ENCODE data around the gene SH3BP5L.

SH3BP5L gene

DNA sequence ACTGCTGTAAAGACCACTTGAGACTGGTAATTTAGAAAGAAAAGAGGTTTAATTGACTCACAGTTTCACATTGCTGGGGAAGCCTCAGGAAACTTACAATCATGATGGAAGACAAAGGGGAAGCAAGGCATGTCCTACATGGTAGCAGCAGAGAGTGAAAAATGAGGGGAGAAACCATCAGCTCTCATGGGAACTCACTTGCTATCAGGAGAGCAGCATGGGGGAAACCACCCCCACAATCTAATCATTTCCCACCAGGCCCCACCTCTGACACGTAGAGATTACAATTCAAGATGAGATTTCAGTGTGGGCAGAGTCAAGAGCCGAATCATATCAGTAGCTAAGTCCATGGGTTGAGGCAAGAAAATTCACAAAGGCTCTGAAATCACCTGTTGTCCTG, 46.4 kb downstream of the SH3BP5L start:
- no peak for DNase-seq (ENCODE audit: extremely low spot score)
- TF ChIP-seq, protein P1, sequence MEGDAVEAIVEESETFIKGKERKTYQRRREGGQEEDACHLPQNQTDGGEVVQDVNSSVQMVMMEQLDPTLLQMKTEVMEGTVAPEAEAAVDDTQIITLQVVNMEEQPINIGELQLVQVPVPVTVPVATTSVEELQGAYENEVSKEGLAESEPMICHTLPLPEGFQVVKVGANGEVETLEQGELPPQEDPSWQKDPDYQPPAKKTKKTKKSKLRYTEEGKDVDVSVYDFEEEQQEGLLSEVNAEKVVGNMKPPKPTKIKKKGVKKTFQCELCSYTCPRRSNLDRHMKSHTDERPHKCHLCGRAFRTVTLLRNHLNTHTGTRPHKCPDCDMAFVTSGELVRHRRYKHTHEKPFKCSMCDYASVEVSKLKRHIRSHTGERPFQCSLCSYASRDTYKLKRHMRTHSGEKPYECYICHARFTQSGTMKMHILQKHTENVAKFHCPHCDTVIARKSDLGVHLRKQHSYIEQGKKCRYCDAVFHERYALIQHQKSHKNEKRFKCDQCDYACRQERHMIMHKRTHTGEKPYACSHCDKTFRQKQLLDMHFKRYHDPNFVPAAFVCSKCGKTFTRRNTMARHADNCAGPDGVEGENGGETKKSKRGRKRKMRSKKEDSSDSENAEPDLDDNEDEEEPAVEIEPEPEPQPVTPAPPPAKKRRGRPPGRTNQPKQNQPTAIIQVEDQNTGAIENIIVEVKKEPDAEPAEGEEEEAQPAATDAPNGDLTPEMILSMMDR (IDR thresholded peaks at IDR 0.05; ENCODE audit: control extremely low read depth, extremely low read depth, low read depth, missing control alignments) = no peak
- ChIA-PET POLR2A (no interaction called here), CTCF (no interaction called here)

DNA sequence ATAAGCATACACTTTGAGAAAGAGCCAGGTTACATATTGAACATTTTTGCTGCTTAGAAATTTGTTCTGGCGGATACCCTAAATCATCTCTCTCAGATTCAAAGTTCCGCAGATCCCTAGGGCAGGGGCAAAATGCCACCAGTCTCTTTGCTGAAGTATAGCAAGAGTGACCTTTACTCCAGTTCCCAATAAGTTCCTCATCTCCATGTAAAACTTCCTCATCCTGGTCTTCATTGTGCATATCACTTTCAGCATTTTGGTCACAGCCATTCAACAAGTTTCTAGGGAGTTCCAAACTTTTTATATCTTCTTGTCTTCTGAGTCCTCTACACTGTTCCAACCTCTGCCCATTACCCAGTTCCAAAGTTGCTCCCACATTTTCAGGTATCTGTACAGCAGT, 46.8 kb downstream of the SH3BP5L start:
- POLR2A ChIA-PET = no interaction called here
- DNase-seq (ENCODE audit: extremely low spot score) = no peak
- TF ChIP-seq, protein P1 (IDR thresholded peaks at IDR 0.05; ENCODE audit: control extremely low read depth, extremely low read depth, low read depth, missing control alignments) = no peak
- CTCF ChIA-PET = no interaction called here

DNA sequence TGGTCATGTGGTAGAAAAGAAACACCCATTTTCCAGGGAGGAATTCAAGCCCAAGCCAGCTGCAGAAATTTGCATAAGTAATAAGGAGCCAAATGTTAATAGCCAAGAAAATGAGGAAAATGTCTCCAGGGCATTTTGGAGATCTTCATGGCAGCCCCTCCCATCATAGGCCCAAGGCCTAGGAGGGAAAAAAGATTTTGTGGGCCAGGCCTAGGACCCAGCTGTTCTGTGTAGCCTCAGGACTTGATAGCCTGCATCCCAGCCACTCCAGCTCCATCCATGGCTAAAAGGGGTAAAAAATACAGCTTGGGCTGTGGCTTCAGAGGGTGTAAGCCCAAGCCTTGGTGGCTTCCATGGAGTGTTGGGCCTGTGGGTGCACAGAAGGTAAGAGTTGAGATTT, 48.7 kb downstream of the SH3BP5L start:
- no peak for DNase-seq (ENCODE audit: extremely low spot score)
- TF ChIP-seq, protein P1 (IDR thresholded peaks at IDR 0.05; ENCODE audit: control extremely low read depth, extremely low read depth, low read depth, missing control alignments) = no peak
- CTCF ChIA-PET = interaction anchor here (0.7 kb wide), 1 partner anchor 28 kb away, joined by 3 read pairs; no protein-coding TSS in a partner anchor
- POLR2A ChIA-PET = no interaction called here

DNA sequence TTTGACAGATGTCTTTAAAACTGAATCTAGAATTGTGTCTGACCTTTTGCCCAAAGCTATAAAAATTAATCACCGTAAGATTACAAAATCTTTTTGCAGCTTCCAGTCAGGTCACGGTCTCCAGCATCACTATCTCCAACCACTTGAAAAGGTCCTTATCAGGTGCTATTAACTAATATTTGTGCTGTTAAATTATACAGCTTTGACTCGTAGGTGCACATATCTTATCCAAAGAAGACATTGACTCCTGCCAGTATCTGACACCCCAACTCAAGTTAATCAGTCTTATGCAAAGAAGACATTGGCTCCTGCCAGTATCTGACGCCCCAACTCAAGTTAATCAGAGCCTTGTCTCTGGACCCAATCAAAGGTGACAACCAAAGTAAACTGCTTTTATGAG, 50.3 kb downstream of the SH3BP5L start:
- DNase-seq (ENCODE audit: extremely low spot score) = no peak
- TF ChIP-seq, protein P1 (IDR thresholded peaks at IDR 0.05; ENCODE audit: control extremely low read depth, extremely low read depth, low read depth, missing control alignments) = no peak
- CTCF ChIA-PET = no interaction called here
- POLR2A ChIA-PET = no interaction called here

Measured in GM10248 (cell line).